22Rv1 (cell line): ENCODE measurements around the gene AANAT.

Source experiments
- ZFX ChIP-seq: fragments of 450-650 bp; IDR thresholded peaks from 2 replicates; pipeline ENCODE4 v1.6.1; 2017; ENCODE audit warnings: antibody characterized with exemption, borderline replicate concordance
- TF ChIP-seq, protein P1 (sequence below): fragments of 450-650 bp; IDR thresholded peaks from 2 replicates; pipeline ENCODE4 v1.5.1; 2017; ENCODE audit warnings: mild to moderate bottlenecking

DNA sequence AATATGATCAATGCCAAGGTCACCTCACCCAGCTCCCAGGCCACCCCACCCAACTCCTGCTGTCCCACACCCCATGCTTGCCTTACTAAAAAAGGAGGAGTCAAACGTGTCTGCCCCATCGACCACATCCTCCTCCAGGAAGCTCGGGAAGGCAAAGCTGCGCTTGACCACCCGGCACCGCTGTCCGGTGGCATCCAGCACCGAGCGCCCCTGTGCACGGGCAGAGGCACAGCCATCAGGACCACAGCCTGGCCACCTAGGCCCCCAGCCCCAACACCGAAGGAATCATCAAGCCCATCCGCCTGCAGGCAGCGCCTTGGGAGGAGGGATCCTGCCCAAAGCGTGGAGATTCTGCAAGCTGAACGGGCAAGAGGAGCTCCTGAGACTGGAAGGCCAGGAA, 10.2 kb downstream of the AANAT start:
- TF ChIP-seq, protein P1, sequence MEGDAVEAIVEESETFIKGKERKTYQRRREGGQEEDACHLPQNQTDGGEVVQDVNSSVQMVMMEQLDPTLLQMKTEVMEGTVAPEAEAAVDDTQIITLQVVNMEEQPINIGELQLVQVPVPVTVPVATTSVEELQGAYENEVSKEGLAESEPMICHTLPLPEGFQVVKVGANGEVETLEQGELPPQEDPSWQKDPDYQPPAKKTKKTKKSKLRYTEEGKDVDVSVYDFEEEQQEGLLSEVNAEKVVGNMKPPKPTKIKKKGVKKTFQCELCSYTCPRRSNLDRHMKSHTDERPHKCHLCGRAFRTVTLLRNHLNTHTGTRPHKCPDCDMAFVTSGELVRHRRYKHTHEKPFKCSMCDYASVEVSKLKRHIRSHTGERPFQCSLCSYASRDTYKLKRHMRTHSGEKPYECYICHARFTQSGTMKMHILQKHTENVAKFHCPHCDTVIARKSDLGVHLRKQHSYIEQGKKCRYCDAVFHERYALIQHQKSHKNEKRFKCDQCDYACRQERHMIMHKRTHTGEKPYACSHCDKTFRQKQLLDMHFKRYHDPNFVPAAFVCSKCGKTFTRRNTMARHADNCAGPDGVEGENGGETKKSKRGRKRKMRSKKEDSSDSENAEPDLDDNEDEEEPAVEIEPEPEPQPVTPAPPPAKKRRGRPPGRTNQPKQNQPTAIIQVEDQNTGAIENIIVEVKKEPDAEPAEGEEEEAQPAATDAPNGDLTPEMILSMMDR = no peak
- no peak for TF ChIP-seq ZFX
